OCI-LY1 (cell line): ENCODE measurements around the gene BZW2.

Source experiments
- H2AFZ ChIP-seq: fragments of 200-600 bp; sonication (generic), shearing (Covaris generic); 2 replicates; pipeline ENCODE4 v1.6.0; 2014; ENCODE audit warnings: antibody characterized with exemption, mild to moderate bottlenecking, low read length
- H3F3A ChIP-seq: fragments of 200-600 bp; sonication (generic), shearing (Covaris generic); 2 replicates; pipeline ENCODE4 v1.6.0; 2014; ENCODE audit warnings: mild to moderate bottlenecking, antibody characterized with exemption, low read length, moderate library complexity; ENCODE audit not compliant: insufficient read depth
- H3K27ac ChIP-seq: fragments of 200-600 bp; sonication (generic); 2 replicates; pipeline ENCODE4 v1.5.1; 2014; ENCODE audit warnings: low read length, mixed run types, mild to moderate bottlenecking, low read depth; ENCODE audit not compliant: poor library complexity, severe bottlenecking
- H3K27me3 ChIP-seq: fragments of 200-600 bp; sonication (generic); 2 replicates; pipeline ENCODE4 v1.6.0; 2014; ENCODE audit warnings: antibody characterized with exemption, mild to moderate bottlenecking, low read length, moderate library complexity; ENCODE audit not compliant: insufficient read depth
- H3K36me3 ChIP-seq: fragments of 200-600 bp; sonication (generic); 2 replicates; pipeline ENCODE4 v1.6.1; 2014; ENCODE audit warnings: mild to moderate bottlenecking, antibody characterized with exemption, low read length, moderate library complexity, mixed read lengths; ENCODE audit not compliant: insufficient read depth
- H3K4me1 ChIP-seq: fragments of 200-600 bp; sonication (generic); 2 replicates; pipeline ENCODE4 v1.5.1; 2014; ENCODE audit warnings: mild to moderate bottlenecking, low read length, moderate library complexity; ENCODE audit not compliant: insufficient read depth, severe bottlenecking
- H3K4me2 ChIP-seq: fragments of 200-600 bp; sonication (generic), shearing (Covaris generic); 2 replicates; pipeline ENCODE4 v1.6.1; 2014; ENCODE audit warnings: low read length
- H3K4me3 ChIP-seq: fragments of 200-600 bp; sonication (generic); 2 replicates; pipeline ENCODE4 v1.5.1; 2014; ENCODE audit warnings: low read length, low read depth, mild to moderate bottlenecking, mixed read lengths; ENCODE audit not compliant: poor library complexity, severe bottlenecking
- H3K79me2 ChIP-seq: fragments of 200-600 bp; shearing (Covaris generic); 2 replicates; pipeline ENCODE4 v1.6.1; 2016; ENCODE audit warnings: mixed run types, low read length, mixed read lengths; ENCODE audit not compliant: insufficient read depth
- H3K9ac ChIP-seq: fragments of 200-600 bp; sonication (generic), shearing (Covaris generic); 2 replicates; pipeline ENCODE4 v1.6.1; 2014; ENCODE audit warnings: mild to moderate bottlenecking, low read length, mixed read lengths
- H3K9me2 ChIP-seq: fragments of 200-600 bp; sonication (generic), shearing (Covaris generic); 2 replicates; pipeline ENCODE4 v1.6.1; 2014; ENCODE audit warnings: low read depth, mild to moderate bottlenecking, low read length, mixed read lengths
- H3K9me3 ChIP-seq: fragments of 200-600 bp; shearing (Covaris generic); 2 replicates; pipeline ENCODE4 v1.6.1; 2014; ENCODE audit warnings: low read length, mixed read lengths
- H4K20me1 ChIP-seq: fragments of 200-600 bp; sonication (generic), shearing (Covaris generic); 2 replicates; pipeline ENCODE4 v1.6.0; 2016; ENCODE audit warnings: mild to moderate bottlenecking, low read length; ENCODE audit not compliant: insufficient read depth
- EZH2 ChIP-seq: fragments of 200-600 bp; sonication (generic), shearing (Covaris generic); IDR thresholded peaks from 2 replicates; pipeline ENCODE4 v1.8.0; 2017; ENCODE audit warnings: borderline replicate concordance, mixed run types, mild to moderate bottlenecking, antibody characterized with exemption, low read length, moderate library complexity, mixed read lengths
- TF ChIP-seq, protein P1 (sequence below): fragments of 200-600 bp; sonication (generic), shearing (Covaris generic); IDR thresholded peaks from 2 replicates; pipeline ENCODE4 v1.5.1; 2017; ENCODE audit warnings: mild to moderate bottlenecking, antibody characterized with exemption, low read length, moderate library complexity, mixed read lengths

Gene BZW2

GRCh38 chr7:16710651-16711050 is 64.7 kb downstream of the BZW2 start:
- H3K9ac ChIP-seq = no peak overlapping the region
- TF ChIP-seq EZH2 = no peak
- TF ChIP-seq, protein P1, sequence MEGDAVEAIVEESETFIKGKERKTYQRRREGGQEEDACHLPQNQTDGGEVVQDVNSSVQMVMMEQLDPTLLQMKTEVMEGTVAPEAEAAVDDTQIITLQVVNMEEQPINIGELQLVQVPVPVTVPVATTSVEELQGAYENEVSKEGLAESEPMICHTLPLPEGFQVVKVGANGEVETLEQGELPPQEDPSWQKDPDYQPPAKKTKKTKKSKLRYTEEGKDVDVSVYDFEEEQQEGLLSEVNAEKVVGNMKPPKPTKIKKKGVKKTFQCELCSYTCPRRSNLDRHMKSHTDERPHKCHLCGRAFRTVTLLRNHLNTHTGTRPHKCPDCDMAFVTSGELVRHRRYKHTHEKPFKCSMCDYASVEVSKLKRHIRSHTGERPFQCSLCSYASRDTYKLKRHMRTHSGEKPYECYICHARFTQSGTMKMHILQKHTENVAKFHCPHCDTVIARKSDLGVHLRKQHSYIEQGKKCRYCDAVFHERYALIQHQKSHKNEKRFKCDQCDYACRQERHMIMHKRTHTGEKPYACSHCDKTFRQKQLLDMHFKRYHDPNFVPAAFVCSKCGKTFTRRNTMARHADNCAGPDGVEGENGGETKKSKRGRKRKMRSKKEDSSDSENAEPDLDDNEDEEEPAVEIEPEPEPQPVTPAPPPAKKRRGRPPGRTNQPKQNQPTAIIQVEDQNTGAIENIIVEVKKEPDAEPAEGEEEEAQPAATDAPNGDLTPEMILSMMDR = no peak
- H3K9me3 ChIP-seq = no peaks in the 10 kb centered on the region
- no peak overlapping the region for H3K27ac ChIP-seq
- no peaks in the 10 kb centered on the region for H3K27me3 ChIP-seq
- H3K4me2 ChIP-seq = no peak overlapping the region
- H3F3A ChIP-seq = no peaks in the 10 kb centered on the region
- no peak overlapping the region for H3K4me3 ChIP-seq
- H4K20me1 ChIP-seq = no peaks in the 10 kb centered on the region
- peaks cover 7% of the 10 kb centered on the region for H3K4me1 ChIP-seq
- peaks cover 34% of the 10 kb centered on the region for H3K36me3 ChIP-seq
- no peaks in the 10 kb centered on the region for H3K9me2 ChIP-seq
- H3K79me2 ChIP-seq = no peaks in the 10 kb centered on the region
- no peak overlapping the region for H2AFZ ChIP-seq

DNA sequence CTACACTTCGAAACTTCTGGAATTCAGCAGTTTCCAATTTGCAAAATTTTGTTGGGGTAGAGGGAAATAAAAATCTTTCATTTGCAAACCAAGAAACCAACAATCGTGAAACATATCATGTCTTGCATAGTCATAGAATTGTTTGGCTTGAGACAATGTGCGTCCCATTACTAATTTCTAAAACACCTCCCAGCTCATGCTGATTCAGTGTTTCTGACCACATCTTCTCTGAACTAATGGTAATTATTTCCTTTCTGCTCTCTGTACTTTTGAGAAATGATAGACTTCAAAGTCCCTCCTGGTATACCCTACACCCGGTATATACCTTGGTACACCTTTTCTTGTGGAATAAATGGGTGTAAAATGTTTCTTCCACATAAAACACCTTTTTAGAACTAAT is 65.7 kb downstream of the BZW2 start:
- TF ChIP-seq, protein P1 = no peak
- no peak for TF ChIP-seq EZH2
- Histone ChIP-seq H3K27ac (no peak overlapping the region), H3K36me3 (peaks cover 23% of the 10 kb centered on the region), H3F3A (no peaks in the 10 kb centered on the region), H3K4me3 (no peak overlapping the region), H3K27me3 (no peaks in the 10 kb centered on the region), H3K4me1 (peaks cover 7% of the 10 kb centered on the region), H4K20me1 (no peaks in the 10 kb centered on the region), H3K4me2 (no peak overlapping the region), H3K9me3 (no peaks in the 10 kb centered on the region), H3K79me2 (no peaks in the 10 kb centered on the region), H2AFZ (no peak overlapping the region), H3K9me2 (no peaks in the 10 kb centered on the region), H3K9ac (no peak overlapping the region)

DNA sequence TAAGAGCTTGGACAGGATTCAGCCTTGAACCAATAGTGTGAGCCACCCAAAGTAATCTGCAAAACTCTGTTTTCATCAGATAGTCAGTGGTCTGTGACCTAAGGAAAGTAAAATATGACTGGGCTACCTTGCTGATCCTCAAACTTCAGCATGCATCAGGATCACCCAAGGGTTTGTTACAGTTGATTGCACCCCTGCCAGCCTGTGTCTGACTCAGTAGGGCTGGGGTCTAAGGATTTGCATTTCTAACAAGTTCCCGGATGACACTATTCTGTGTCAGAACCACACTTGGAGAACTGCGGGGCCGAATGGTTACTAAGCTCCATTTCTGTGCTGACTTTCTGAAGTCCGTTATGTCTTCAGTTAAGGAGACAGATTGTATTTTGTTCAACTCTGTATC is 66.9 kb downstream of the BZW2 start:
- H3K4me1 ChIP-seq = peaks cover 7% of the 10 kb centered on the region
- TF ChIP-seq, protein P1 = no peak
- TF ChIP-seq EZH2 = no peak
- no peak overlapping the region for H3K27ac ChIP-seq
- no peak overlapping the region for H2AFZ ChIP-seq
- H3K9me3 ChIP-seq = no peaks in the 10 kb centered on the region
- peaks cover 14% of the 10 kb centered on the region; the same call in 1 of the 2 replicates for H3K36me3 ChIP-seq
- no peak overlapping the region for H3K4me2 ChIP-seq
- H4K20me1 ChIP-seq = no peaks in the 10 kb centered on the region
- H3K9me2 ChIP-seq = no peaks in the 10 kb centered on the region
- H3K4me3 ChIP-seq = no peak overlapping the region
- no peaks in the 10 kb centered on the region for H3F3A ChIP-seq
- H3K27me3 ChIP-seq = no peaks in the 10 kb centered on the region
- H3K9ac ChIP-seq = no peak overlapping the region
- H3K79me2 ChIP-seq = no peaks in the 10 kb centered on the region
